CD4-positive, alpha-beta T cell treated with Interleukin-6 for 4 hours (primary cell): Measurements from ENCODE around the gene ASIC4.
A peak's percentile ranks its signal among the peaks of the same experiment; 100 is the strongest.

Source experiments
- DNase-seq: peaks from one replicate; pipeline ENCODE4 v3.0.0-alpha.2; 2020; ENCODE audit warnings: mixed read lengths

Gene ASIC4

GRCh38 chr2:219498280-219499057 lies 15.8 kb upstream of the ASIC4 start, which contains the start of gene GMPPA:
TSS of gene GMPPA (plus strand) at chr2:219498891. CDS start at chr2:219499976, 1,085 bp downstream.
- peak; percentile 94 for DNase-seq

GRCh38 chr2:219499058-219499307 lies 15.3 kb upstream of the ASIC4 start:
- no peak for DNase-seq

- DNase-seq = no peak
These were observed 14.7 kb upstream of the ASIC4 start for GRCh38 chr2:219499555-219499954.

GRCh38 chr2:219500135-219500534 lies 14.1 kb upstream of the ASIC4 start:
- DNase-seq = no peak

- DNase-seq = no peak
These were observed 12.4 kb upstream of the ASIC4 start for GRCh38 chr2:219501849-219502248.

GRCh38 chr2:219502618-219503017 lies 11.7 kb upstream of the ASIC4 start:
- DNase-seq = no peak

GRCh38 chr2:219505585-219505984 lies 8.7 kb upstream of the ASIC4 start:
- no peak for DNase-seq

- DNase-seq = no peak
These were observed 8.0 kb upstream of the ASIC4 start for GRCh38 chr2:219506153-219506801.

GRCh38 chr2:219506802-219507526 lies 7.3 kb upstream of the ASIC4 start:
- DNase-seq = no peak

- DNase-seq = no peak
These were observed 6.5 kb upstream of the ASIC4 start for GRCh38 chr2:219507581-219508443.

GRCh38 chr2:219508444-219508734 lies 5.9 kb upstream of the ASIC4 start:
- DNase-seq = no peak

- DNase-seq = no peak
These were observed 5.1 kb upstream of the ASIC4 start for GRCh38 chr2:219508971-219509779.

GRCh38 chr2:219509780-219510511 lies 4.3 kb upstream of the ASIC4 start:
- DNase-seq = peak; percentile 60

- DNase-seq = no peak
These were observed 3.7 kb upstream of the ASIC4 start for GRCh38 chr2:219510512-219511135.

- DNase-seq = no peak
These were observed 2.5 kb upstream of the ASIC4 start for GRCh38 chr2:219511547-219512325.

GRCh38 chr2:219512524-219513216 lies 1.6 kb upstream of the ASIC4 start:
- no peak for DNase-seq

- DNase-seq = no peak
These were observed 495 bp upstream of the ASIC4 start for GRCh38 chr2:219513787-219514186.

GRCh38 chr2:219514836-219515235 lies 554 bp downstream of the ASIC4 start:
- no peak for DNase-seq

- no peak for DNase-seq
These were observed 1.8 kb downstream of the ASIC4 start for GRCh38 chr2:219515874-219516629.
